ENCODE data around the gene ZNF79.

The ZNF79 gene

DNA sequence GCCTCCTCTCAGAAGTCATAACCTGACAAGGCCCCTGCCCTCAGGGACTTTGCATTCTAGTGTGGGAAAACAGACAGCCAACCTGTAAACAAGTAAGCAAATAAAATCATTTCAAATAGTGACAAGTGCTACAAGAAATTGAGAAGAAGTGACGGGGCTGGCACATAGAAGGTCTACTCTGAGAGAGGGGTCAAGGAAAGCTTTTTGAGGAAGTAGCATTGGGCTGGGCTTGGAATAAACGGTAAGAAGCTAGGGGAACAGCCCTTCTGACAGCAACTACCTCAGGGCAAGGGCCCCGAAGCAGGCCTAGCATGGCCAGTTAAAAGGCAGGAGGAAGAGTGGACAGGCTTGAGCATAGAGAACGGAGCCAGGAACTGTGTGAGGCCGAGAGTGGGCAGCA, 32.0 kb upstream of the ZNF79 start:
- H3K4me3 ChIP-seq (ENCODE audit: control insufficient read depth, low read depth, low read length) = no peak overlapping the region
- TF ChIP-seq, protein P1, sequence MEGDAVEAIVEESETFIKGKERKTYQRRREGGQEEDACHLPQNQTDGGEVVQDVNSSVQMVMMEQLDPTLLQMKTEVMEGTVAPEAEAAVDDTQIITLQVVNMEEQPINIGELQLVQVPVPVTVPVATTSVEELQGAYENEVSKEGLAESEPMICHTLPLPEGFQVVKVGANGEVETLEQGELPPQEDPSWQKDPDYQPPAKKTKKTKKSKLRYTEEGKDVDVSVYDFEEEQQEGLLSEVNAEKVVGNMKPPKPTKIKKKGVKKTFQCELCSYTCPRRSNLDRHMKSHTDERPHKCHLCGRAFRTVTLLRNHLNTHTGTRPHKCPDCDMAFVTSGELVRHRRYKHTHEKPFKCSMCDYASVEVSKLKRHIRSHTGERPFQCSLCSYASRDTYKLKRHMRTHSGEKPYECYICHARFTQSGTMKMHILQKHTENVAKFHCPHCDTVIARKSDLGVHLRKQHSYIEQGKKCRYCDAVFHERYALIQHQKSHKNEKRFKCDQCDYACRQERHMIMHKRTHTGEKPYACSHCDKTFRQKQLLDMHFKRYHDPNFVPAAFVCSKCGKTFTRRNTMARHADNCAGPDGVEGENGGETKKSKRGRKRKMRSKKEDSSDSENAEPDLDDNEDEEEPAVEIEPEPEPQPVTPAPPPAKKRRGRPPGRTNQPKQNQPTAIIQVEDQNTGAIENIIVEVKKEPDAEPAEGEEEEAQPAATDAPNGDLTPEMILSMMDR (conservative IDR thresholded peaks at IDR 0.05; ENCODE audit: control insufficient read depth, insufficient read depth, low read depth, low read length) = no peak
- no peak for DNase-seq (ENCODE audit: low read depth)

DNA sequence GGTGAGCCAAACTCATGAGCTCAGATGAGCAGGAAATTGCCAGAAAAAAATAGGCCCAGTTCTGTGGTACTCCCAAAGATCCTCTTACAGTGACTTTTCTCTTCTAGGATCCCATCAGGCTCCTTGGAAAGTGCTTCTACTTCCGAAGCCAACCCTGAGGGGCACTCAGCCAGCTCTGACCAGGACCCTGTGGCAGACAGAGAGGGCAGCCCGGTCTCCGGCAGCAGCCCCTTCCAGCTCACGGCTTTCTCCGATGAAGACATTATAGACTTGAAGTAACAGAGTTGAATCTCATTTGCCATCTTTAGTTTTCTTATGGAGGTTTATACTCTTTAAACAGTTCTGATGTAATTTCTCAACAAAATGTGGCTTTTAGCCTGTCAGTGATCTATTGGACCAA, 31.2 kb upstream of the ZNF79 start:
- TF ChIP-seq, protein P1 (conservative IDR thresholded peaks at IDR 0.05; ENCODE audit: control insufficient read depth, insufficient read depth, low read depth, low read length) = no peak
- no peak for DNase-seq (ENCODE audit: low read depth)
- no peak overlapping the region for H3K4me3 ChIP-seq (ENCODE audit: control insufficient read depth, low read depth, low read length)

DNA sequence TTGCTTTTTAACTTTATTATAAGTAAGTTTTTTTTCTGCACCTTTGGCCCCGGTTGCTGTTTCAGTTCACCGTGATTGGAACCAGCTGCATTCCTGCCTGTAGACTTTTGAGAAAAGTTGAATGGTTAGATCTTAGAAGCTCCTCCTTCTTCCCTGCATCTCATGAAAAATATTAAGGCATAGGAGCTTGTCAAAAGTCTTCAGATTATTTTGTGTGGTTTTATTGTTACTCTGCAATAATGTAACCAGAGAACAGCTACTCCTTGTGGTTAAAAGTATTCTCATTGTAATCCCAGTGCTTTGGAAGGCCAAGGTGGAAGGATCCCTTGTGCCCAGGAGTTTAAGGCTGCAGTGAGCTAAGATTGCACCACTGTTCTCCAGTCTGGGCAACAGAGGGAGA, 30.5 kb upstream of the ZNF79 start:
- peak; percentile 26 for DNase-seq (ENCODE audit: low read depth)
- TF ChIP-seq, protein P1 (conservative IDR thresholded peaks at IDR 0.05; ENCODE audit: control insufficient read depth, insufficient read depth, low read depth, low read length) = peak; percentile 38
- H3K4me3 ChIP-seq (ENCODE audit: control insufficient read depth, low read depth, low read length) = no peak overlapping the region

DNA sequence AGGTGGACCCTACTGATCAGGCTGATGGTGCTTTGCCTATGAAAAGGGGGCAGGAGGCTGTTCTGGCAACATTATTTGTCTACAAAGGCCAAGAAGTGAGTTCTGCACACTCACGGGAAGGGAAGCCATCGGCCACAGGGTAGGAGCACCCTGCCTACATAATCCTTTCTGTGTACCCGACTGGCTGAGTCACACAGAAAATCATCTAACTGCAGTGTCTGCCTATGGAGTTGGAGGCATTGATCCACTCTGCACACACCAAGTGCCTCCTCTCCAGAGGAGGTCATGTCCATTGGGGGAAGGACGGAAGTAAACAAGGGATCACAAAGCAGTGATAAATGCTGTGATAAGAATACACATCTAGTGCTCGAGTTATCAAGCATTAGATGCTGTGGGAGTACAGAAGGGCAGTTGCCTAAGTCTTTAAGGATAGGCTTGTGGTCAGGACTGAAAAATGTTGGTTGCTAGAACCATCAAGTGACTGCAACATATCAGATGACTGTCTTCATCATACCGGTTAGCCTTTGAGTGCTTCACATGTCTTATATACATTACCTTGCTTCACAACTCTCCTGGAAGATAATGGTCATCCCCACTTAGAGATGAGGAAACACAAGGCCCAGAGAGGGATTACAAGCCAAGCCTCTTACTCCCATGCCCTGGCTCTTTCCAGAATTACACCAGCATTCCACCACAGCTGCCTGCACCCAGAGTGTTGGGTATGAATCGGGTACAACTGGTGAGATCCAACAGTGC, 28.5 kb upstream of the ZNF79 start:
- DNase-seq (ENCODE audit: low read depth) = no peak
- TF ChIP-seq, protein P1 (conservative IDR thresholded peaks at IDR 0.05; ENCODE audit: control insufficient read depth, insufficient read depth, low read depth, low read length) = no peak
- no peak overlapping the region for H3K4me3 ChIP-seq (ENCODE audit: control insufficient read depth, low read depth, low read length)

DNA sequence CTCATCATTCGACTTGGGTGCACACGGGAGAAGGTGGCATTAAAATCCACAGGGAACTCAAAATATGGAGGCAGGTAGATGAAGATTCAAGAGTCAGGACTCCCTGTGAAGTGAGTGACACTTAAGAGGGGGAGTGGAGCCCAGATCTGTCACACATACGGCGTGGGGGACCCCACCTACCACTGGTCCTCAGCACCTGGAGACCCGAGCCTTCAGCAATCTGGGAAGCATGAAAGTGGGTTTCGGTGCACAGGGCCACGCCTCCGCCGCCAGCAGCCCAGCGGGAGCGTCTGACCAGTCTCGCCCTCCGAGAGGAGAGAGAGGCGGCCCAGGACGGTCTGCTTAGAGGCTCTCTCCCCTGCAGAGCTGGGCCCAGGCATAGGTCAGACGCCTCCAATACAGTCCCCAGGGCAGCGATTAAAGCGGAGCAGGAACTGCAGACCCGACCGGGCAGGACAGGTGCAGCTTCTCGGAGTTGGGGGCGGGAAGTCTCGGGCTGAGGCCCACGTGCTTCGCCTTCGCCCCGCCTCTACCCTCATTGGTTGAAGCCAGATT, 27.9 kb upstream of the ZNF79 start:
- DNase-seq (ENCODE audit: low read depth) = no peak
- TF ChIP-seq, protein P1 (conservative IDR thresholded peaks at IDR 0.05; ENCODE audit: control insufficient read depth, insufficient read depth, low read depth, low read length) = no peak
- H3K4me3 ChIP-seq (ENCODE audit: control insufficient read depth, low read depth, low read length) = no peak overlapping the region

DNA sequence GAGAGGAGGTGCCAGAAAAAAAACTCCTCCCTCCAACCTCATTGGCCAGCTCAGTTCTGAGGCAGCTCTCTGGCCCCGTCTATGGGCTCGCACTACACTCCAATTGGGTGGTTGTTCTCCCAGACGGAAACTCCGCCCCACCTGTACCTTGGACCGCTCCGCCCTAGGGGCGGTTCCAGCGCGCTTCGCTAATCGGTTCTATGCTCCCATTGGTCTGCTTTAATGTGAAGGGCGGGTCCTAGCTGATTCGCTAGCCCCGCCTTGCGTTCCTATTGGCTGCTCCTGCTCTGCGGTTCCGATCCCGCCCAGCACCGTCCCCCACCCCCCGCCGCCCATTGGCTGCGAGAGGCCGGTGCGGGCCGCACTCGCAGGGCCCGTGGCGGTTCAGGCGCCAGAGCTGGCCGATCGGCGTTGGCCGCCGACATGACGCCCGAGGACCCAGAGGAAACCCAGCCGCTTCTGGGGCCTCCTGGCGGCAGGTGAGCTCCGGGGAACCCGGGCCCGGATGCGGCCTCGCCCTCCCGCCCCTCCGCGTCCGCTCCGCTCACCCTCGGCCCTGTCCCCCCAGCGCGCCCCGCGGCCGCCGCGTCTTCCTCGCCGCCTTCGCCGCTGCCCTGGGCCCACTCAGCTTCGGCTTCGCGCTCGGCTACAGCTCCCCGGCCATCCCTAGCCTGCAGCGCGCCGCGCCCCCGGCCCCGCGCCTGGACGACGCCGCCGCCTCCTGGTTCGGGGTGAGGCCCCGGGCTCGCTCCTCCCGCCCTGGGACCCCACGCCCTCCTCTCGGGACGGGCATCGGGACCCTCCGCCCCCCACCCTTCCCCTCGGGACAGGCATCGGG, 27.2 kb upstream of the ZNF79 start, which contains the start of gene SLC2A8:
TSS of gene SLC2A8 (plus strand) at position 362 of the 838 bp plus-strand sequence. CDS start at position 424, 62 bp downstream.
- H3K4me3 ChIP-seq (ENCODE audit: control insufficient read depth, low read depth, low read length) = peak within 1 kb of the TSS; percentile 22
- DNase-seq (ENCODE audit: low read depth) = peak; percentile 94
- TF ChIP-seq, protein P1 (conservative IDR thresholded peaks at IDR 0.05; ENCODE audit: control insufficient read depth, insufficient read depth, low read depth, low read length) = no peak

Data from fibroblast of mammary gland (primary cell).